GM21528 (cell line): ENCODE data around the gene FZD2.
"Not testable (repeated sequence)": the region's sequence is repeated elsewhere in the genome, so short reads cannot be mapped to it uniquely, and the experiment has no call there.

Experiments
- ATAC-seq: cut with Tn5 transposase; IDR thresholded peaks from one replicate; pipeline ENCODE4 v1.9.1; 2021; ENCODE audit warnings: mild to moderate bottlenecking, moderate library complexity; ENCODE audit not compliant: unreplicated experiment, low FRiP score

The FZD2 gene

DNA sequence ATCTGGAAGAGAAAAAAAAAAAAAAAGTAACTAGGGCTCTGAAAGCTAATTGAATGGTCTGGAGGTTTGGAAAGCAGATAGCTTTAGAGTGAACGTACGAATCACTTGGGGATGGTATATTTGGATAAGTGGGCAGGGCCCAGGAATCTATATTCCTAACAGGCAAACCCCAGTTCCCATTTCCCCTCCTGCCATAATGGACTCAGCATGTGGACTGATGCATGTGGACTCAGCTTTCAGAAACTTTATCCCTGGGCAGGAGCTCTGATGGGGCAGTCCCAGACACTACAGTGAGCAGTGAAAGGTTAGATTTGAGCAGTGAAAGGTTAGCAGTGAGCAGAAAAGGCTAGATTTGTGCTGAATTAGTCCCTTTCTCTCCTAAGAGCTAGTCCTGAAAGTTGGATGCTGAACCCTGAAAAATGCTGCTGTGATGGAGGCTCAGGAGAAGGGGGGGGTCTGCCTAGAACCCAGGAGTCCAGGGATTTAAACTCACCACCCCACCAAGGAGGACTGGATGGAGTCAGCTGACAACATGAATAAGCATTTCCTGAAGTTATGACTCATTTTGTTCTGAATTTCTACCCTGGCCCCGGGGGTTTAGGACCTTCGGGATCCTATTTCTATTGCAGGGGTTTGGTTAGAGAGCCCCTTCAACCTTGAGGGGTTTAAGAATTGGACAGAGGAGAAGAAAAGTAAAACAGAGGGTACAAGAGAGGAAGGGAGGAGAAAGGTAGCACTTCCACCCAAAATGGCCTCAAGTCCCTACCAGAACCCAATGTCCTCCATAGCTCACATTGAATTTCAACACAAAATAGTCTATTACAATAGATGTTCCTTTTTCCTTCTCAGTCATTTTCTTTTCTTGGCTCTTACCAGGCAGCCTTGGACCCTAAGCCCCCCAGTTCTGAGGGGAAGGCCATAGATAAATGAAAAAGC, 10.3 kb upstream of the FZD2 start:
- ATAC-seq, result no peak

DNA sequence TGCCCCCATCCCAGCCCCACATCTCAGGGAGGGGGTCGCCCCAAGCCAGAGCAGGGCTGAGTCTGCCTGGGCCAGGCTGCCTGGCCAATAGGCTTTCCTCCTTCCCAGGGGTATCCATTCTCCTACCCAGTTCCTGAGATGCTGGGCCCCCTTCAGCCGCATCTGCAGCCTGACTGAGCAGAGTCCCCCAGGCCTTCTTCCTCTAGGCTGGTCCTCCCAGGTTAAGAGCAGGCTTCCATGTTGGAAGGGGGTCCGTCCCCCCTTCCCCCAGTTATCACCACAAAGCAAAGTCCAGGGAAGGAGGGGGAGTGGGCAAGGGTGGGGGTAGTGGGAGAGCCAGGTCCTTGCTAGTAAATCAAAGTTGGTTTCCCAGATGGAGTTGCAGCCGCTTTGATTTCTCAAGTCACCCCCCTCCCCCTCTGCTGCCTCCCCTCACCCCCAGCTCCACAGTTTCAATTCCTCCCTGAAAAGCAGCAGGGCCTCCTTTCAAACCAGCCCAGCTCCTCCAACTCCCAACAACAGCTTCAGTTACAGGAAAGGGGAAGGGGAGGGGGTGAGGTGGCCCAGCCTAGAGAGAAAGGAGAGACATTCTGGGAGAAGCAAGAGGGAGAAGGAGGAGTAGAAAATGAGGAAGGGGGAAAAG, 9.5 kb upstream of the FZD2 start:
- ATAC-seq, result no peak

DNA sequence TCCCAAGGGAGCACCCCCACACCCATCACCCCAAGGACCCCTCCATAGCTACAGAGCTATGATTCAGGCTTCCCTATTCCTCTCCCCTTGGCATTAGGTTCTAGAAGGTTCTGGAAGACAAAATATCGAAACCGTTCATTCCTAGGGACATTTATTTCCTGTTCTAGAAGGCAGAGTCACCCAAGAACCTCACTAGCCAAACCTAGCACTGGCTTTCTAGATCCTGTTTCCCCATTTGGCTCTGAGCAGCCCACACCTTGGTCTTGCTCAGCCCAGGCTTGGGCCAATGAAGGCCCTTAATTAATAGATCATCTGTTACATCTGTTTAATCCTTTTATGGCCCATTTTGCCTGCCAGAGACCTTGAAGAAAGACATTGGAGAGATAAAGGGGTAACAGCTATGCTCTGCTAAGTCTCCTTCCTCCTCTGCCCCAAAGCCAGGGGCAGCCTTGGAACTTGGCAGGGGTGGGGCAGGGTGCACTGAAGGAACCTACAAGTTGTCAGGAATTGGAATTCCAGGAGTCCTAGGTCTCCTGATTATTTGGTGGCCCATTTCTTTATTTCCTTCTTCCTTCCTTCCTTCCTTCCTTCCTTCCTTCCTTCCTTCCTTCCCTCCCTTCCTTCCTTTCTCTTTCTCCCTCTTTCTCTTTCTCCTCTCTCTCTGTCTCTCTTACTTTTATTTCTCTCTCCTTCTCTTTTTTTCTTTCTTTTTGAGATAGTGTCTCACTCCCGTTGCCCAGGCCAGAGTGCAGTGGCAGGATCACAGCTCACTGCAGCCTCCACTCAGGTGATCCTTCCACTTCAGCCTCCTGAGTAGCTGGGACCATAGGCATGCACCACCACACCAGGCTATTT, 8.7 kb upstream of the FZD2 start:
- ATAC-seq, result no peak

DNA sequence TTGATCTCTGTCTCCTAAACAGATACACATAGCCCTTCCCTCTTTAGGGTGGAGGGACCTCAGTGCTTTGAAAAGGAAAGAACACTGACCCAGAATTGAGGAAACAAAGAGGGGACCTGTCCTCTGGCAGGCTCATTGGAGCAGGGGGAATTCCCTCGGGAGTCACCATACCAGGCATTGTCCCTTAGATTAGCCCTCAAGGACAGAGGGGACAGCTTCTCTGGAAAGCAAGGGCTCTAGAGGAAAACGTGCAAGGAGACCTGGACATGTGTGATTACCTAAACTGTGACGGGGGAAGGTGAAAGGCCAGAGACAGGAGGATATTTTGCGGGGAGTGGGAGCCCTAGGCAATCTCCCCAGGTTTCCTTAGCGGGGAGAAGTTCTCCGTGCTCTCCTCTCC, 7.6 kb upstream of the FZD2 start:
- ATAC-seq, result no peak

DNA sequence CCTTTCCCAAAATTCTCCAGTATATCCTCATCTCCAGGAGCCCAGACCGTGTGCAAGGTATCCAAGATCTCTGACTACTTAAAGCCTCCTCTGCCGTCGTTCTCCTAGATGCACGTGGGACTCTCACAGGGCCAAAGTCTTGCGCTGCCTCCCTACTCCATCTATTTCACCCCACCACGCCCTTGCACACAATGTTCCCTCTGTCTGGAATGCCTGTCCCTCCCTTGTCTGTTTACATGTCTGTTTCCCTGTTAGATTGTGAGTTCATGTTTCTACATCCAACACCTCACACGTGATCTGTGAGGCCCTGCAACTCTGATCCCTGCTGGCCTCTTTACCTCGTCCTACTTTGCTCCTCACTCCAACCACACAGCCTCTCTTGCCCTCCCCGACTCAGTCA, 4.9 kb upstream of the FZD2 start:
- no peak for ATAC-seq

DNA sequence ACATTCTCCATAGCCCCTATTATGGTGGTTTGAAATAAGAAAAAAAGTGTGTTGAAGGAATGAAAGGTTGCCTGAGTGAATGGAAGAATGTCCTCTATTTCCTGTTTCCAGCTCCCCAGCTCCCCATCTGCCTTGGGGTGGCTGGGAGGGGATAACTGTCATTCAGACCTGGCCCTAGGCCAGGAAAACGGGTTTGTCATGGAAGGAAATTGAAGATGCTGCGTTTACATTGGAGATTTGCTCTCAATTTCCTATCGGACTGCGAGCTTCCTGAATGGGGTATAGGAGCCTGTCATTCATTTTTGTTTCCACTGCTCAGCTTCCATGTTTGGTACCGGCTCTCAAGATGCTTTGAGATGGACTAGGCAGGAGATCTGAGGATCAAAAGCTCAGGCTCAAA, 2.2 kb upstream of the FZD2 start:
- ATAC-seq, result no peak

DNA sequence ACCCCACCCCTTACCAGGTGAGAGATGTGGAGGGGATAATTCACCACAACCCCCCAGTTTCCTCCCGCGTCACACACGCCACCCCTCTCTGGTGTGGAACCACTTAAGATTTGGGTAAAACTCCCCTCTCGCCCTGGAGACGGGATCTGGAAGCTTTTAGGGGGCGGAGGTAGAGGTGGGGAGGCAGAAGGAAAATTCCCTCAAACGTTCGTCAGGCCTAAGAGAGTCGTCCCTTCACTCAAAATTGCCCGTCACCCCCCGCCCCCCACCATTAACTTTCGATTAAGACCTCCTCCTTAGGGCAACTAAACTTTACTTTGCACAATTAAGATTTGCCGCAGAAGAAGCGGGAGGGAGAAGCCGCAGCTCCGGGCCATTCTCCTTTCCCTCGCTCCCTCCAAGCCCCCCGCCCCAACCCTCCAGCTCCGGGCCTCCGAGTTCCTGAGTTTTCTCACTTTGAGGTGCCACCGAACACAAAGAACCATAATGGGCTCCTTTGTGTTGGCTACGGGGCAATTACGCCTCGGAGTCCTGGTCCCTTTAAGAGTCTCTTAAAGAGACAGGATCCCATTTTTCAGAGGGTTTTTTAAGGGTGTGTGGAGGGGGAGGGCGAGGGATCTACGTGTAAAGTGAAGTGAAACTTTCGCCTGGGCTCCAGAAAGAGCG, 985 bp upstream of the FZD2 start:
- ATAC-seq, result no peak

DNA sequence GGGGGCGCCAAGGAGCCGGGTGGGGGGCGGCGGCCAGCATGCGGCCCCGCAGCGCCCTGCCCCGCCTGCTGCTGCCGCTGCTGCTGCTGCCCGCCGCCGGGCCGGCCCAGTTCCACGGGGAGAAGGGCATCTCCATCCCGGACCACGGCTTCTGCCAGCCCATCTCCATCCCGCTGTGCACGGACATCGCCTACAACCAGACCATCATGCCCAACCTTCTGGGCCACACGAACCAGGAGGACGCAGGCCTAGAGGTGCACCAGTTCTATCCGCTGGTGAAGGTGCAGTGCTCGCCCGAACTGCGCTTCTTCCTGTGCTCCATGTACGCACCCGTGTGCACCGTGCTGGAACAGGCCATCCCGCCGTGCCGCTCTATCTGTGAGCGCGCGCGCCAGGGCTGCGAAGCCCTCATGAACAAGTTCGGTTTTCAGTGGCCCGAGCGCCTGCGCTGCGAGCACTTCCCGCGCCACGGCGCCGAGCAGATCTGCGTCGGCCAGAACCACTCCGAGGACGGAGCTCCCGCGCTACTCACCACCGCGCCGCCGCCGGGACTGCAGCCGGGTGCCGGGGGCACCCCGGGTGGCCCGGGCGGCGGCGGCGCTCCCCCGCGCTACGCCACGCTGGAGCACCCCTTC, 484 bp downstream of the FZD2 start:
- ATAC-seq, result no peak

DNA sequence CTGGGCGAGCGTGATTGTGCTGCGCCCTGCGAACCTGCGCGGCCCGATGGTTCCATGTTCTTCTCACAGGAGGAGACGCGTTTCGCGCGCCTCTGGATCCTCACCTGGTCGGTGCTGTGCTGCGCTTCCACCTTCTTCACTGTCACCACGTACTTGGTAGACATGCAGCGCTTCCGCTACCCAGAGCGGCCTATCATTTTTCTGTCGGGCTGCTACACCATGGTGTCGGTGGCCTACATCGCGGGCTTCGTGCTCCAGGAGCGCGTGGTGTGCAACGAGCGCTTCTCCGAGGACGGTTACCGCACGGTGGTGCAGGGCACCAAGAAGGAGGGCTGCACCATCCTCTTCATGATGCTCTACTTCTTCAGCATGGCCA, 1.0 kb downstream of the FZD2 start:
- ATAC-seq, result no peak

DNA sequence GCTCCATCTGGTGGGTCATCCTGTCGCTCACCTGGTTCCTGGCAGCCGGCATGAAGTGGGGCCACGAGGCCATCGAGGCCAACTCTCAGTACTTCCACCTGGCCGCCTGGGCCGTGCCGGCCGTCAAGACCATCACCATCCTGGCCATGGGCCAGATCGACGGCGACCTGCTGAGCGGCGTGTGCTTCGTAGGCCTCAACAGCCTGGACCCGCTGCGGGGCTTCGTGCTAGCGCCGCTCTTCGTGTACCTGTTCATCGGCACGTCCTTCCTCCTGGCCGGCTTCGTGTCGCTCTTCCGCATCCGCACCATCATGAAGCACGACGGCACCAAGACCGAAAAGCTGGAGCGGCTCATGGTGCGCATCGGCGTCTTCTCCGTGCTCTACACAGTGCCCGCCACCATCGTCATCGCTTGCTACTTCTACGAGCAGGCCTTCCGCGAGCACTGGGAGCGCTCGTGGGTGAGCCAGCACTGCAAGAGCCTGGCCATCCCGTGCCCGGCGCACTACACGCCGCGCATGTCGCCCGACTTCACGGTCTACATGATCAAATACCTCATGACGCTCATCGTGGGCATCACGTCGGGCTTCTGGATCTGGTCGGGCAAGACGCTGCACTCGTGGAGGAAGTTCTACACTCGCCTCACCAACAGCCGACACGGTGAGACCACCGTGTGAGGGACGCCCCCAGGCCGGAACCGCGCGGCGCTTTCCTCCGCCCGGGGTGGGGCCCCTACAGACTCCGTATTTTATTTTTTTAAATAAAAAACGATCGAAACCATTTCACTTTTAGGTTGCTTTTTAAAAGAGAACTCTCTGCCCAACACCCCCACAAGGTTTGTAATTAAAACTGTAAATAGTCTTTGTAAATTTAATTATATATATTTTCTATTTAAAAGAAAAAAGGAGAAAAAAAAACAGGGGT, 1.7 kb downstream of the FZD2 start:
- ATAC-seq, result no peak

DNA sequence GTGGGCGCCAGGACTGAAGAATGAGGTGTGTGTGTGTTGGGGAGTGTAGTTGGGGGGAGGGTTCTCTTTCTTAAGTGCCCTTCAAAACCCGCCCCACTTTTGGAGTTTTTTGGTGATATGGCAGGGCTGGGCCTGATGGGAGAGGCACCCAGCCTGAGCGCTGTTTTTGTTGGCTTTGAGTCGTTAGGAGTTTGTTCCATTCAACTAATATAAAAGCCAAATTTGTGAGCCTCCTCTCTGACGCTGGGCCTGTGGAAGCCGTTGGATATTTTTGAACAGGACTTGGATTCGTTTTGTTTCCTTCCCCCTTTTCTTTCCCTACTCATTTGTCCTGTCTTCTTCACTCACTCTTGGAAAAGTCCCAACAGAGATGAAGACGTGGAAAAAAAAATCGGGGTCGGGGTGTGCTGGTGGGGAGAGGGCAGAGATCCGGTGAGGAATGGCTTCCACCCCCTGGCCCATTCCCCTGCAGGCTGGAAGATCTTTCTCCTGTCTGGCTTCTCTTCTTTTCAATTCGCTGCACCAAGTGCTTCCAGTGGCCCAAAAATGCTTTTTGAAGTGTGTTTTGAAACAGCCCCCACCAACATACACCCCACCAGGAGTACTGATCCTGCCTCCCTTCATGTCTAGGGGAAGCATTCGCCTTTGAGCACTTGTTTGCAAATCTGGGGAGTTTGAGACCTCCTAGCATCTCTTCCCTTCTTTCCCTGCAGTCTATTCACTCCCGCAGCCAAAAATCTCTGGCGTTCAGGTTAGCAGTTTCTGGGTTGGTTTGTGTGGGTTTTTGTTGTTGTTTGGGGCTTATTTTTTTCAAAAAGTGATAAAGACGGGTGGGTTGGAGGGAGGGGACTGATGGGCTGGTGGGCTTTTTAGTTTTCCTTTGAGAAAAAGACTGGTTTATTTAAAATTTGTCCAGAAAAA, 2.6 kb downstream of the FZD2 start:
- no peak for ATAC-seq

DNA sequence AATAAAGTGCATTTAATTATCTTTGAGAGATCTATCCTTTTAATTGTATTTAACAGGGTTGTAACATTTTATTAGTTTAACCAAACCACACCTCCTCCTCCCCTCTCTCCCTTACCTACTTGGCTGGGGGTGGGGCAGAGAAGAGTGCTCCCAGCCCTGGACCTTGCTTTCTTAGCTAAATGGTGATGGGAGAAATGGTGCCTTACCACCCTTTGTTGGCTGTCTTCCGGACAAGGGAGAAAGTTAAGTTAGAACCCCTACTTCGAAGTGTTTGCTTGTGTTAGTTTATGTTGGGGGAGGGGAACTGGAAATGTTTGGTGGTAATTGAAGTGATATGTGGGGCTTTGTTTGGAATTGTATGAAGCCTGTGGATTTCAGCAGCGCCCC, 3.9 kb downstream of the FZD2 start:
- ATAC-seq, result no peak

DNA sequence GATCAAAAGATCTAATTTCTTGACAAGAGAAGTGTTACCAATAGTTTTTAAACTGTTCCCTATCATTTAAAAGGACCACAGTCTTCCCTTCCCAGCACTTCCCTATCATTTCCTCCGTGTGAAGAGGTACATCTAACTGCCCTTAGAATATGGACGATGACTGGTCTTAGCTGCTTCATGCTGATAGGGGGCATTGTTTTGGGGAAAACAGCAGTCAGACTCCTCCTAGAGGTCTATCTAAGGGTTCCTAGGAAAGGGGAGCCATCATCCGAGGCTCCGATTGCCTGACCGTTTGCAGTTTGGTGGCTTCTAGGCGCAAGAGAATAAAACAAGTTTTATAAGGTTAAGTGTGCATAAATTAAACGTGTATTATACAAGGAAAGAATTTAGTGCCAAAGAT, 7.1 kb downstream of the FZD2 start:
- no peak for ATAC-seq

DNA sequence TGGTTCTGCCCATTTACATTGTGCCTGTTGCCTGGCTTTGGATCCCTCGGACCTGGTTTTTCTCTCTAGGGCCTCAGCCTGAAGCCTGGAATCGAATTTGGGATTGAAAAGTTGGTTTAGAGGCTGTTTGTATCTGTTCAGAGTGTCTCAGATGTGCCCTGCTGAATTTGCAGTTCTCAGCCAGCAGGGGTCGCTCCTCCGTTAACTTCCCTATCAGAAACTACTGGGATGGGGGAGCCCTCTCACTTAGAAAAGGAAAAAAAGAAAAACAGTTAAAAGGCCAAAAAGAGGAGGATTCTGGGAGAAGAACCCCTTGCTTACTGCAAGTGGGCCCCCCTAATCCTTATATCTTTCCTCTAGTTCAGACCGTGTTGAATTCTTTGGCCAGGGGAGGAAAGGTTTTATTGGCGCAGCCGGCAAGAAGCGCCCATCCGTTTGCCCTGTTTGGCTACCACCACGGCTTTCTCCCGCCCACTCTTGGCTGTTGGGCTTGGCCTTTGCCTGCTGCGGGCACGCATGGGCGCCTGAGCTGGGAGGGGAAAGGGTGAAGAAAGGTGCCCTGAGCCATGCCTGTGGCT, 8.7 kb downstream of the FZD2 start:
- ATAC-seq, result no peak

DNA sequence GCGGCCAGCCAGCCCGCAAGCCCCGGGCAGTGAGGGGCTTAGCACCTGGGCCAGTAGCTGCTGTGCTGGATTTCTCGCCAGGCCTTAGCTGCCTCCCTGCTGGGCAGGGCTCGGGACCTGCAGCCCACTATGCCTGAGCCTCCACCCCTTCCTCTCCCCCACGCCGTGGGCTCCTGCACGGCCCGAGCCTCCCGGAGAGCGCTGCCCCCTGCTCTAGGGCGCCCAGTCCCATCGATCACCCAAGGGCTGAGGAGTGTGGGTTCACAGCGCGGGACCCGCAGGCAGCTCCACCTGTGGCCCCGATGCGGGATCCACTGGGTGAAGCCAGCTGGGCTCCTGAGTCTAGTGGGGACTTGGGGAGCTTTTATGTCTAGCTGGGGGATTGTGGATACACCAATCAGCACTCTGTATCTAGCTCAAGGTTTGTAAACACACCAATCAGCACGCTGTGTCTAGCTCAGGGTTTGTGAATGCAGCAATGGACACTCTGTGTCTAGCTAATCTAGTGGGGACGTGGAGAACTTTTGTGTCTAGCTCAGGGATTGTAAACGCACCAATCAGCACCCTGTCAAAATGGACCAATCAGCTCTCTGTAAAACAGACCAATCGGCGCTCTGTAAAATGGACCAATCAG, 11.1 kb downstream of the FZD2 start:
- not testable (repeated sequence) for ATAC-seq

DNA sequence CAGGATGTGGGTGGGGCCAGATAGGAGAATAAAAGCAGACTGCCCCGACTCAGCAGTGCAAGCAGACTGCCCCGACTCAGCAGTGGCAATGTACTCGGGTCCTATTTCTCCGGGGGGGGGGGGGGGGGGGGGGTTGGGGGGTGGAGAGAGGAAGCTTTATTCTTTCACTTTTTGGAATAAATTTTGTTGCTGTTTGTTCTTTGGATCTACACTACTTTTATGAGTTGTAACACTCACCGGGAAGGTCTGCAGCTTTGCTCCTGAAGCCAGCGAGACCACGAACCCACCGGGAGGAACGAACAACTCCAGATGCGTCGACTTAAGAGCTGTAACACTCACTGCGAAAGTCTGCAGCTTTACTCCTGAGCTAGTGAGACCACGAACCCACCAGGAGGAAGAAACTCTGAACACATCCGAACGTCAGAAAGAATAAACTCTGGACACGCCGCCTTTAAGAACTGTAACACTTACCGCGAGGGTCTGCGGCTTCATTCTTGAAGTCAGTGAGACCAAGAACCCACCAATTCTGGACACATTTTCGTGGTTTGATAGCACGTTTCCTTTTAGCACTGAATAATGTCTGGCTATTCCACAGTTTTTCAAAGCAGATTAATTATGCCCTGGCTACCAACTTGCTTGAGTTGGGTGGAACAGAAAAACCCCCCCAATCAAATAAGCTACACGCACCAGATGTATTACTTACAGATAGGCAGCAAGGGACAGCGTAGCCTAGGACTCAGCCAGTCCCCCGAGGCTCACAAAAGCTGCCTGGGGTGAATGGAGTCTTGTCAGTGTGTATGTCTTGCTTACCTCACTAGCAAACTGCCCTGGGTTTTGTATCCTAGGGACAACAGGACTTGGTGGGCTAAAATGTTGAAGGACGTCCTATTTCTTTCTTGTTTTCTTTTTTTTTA, 11.9 kb downstream of the FZD2 start:
- ATAC-seq, result no peak
